Cardiac muscle cell (in vitro differentiated cells and primary cell): ENCODE measurements around the gene AMH. TPM values are rescaled to one million over a fixed set of nuclear protein-coding genes. Genes with fewer than 3 reads are reported as not detected.

ENCODE experiments used
- DNase-seq, 2 donors: peaks; one replicate each; pipeline versions ENCODE4 v3.0.0 to v3.0.0-alpha.2; 2010 to 2017; ENCODE audit warnings: low read depth in 1 of 2, low spot score in 1 of 2
- H3K27ac ChIP-seq: fragments of 200-600 bp; sonication (generic); 2 replicates; pipeline ENCODE4 v1.5.1; 2016
- H3K27me3 ChIP-seq: fragments of 200-600 bp; sonication (generic); 2 replicates; pipeline ENCODE4 v1.6.0; 2016; ENCODE audit warnings: control low read depth
- H3K36me3 ChIP-seq: fragments of 200-600 bp; sonication (generic); 2 replicates; pipeline ENCODE4 v1.5.1; 2016; ENCODE audit warnings: control low read depth
- H3K4me1 ChIP-seq: fragments of 200-600 bp; sonication (generic); 2 replicates; pipeline ENCODE4 v1.8.1; 2017; ENCODE audit warnings: low read depth, mild to moderate bottlenecking, mixed run types
- H3K4me3 ChIP-seq: fragments of 200-600 bp; sonication (generic); 2 replicates; pipeline ENCODE4 v1.5.1; 2016; ENCODE audit warnings: mild to moderate bottlenecking
- H3K9me3 ChIP-seq: fragments of 200-600 bp; sonication (generic); 2 replicates; pipeline ENCODE4 v1.5.1; 2017; ENCODE audit warnings: low read depth, mild to moderate bottlenecking, control low read depth
- polyA plus RNA-seq: library from polyadenylated mRNA; unstranded; fragments of >200 nt; fragmentation: Nextera tagmentation; extraction: Ambion mirVana; gene quantifications from 2 replicates; pipeline ENCODE4 v1.2.1, GENCODE V29; 2016
- total RNA-seq: library from RNA; depleted of rRNA; stranded (reverse); fragments of >200 nt; gene quantifications from 2 replicates; pipeline ENCODE4 v1.2.3, GENCODE V29; 2016
- TF ChIP-seq, protein P1 (sequence below): IDR thresholded peaks from 2 replicates; pipeline ENCODE4 v1.5.1; 2012; ENCODE audit warnings: low read depth, mild to moderate bottlenecking, low read length

The AMH gene
- total and polyA plus RNA-seq, 2 experiments from 2014 or later = 24.1 to 71.4 TPM

DNA sequence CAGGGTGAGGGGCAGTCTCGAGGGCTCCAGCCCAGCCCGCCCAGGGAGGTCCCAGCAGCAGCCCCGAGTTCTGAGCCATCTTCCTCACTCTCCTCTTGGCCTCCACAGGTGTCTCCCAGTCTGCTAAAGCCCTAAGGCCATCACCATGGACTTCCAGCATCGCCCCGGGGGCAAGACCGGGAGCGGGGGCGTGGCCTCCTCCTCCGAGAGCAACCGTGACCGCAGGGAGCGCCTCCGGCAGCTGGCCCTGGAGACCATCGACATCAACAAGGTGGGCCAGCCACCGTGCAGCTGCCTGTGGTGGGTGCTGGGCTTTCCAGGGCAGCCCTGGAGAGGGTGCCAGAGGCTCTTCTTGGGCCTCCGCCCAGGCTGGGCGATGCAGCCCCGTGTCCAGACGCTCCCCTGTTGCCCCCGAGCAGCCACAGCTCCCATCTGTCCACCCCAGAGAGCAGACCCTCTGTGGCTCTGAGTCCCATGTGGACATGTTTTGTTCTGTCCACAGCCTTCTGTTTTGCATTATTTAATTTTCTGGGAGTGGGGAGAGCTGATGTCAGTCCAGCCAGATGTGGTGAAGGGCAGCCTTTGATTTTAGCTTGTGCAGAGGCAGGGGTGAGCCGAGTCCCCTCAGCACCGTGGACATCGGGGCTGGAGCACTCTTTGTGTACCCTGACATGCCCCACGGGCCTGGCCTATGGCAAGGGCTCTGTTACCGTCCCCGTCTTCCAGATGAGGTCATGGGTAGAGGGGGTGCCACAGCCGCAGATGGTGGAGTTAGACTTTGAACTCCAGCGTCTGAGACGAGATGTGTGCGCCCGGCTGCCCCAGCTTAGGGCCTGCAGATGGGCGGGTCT lies 5.6 kb upstream of the AMH start:
- no peak overlapping the region for H3K4me3 ChIP-seq
- no peak for DNase-seq
- peaks cover 43% of the 10 kb centered on the region for H3K36me3 ChIP-seq
- no peaks in the 10 kb centered on the region for H3K27me3 ChIP-seq
- H3K4me1 ChIP-seq = peaks cover 20% of the 10 kb centered on the region
- H3K9me3 ChIP-seq = no peaks in the 10 kb centered on the region
- no peak overlapping the region for H3K27ac ChIP-seq
- TF ChIP-seq, protein P1, sequence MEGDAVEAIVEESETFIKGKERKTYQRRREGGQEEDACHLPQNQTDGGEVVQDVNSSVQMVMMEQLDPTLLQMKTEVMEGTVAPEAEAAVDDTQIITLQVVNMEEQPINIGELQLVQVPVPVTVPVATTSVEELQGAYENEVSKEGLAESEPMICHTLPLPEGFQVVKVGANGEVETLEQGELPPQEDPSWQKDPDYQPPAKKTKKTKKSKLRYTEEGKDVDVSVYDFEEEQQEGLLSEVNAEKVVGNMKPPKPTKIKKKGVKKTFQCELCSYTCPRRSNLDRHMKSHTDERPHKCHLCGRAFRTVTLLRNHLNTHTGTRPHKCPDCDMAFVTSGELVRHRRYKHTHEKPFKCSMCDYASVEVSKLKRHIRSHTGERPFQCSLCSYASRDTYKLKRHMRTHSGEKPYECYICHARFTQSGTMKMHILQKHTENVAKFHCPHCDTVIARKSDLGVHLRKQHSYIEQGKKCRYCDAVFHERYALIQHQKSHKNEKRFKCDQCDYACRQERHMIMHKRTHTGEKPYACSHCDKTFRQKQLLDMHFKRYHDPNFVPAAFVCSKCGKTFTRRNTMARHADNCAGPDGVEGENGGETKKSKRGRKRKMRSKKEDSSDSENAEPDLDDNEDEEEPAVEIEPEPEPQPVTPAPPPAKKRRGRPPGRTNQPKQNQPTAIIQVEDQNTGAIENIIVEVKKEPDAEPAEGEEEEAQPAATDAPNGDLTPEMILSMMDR = no peak

DNA sequence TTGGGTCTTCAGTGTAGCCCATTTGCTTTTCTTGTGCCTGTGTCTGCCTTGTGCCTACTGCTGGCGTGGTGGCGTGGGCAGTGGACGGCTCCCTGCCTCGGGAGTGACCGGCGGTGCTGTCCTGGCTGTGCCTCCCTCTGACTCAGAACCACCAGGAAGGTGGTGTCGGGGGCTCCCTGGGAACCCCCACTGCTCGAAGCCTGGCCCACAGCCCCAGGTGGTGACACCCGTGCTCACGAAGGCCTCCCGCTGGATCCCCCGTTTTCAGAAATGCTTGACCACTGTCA lies 5.1 kb upstream of the AMH start:
- Histone ChIP-seq H3K36me3 (peaks cover 43% of the 10 kb centered on the region), H3K4me3 (no peak overlapping the region)
- no peak for DNase-seq

DNA sequence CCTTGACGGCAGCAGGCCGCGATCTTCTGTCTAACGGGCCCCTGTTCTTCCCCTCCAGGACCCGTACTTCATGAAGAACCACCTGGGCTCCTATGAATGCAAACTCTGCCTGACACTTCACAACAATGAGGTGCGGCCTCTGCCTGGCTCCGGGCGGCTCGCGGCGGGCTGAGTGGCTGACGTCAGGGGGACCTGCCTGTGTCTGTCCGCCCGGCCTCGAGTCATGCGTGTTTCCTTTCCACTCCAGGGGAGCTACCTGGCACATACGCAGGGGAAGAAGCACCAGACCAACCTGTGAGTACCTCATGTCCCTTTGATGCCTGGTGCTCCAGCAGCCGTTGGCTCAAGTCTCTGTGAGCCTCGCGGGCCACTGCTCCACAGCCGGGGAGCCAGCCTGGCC lies 4.6 kb upstream of the AMH start:
- H3K36me3 ChIP-seq = peaks cover 43% of the 10 kb centered on the region
- no peaks in the 10 kb centered on the region for H3K9me3 ChIP-seq

More for the DNA sequence above, 5.1 kb upstream of the AMH start:
- H3K27ac ChIP-seq = no peak overlapping the region
- TF ChIP-seq, protein P1 = no peak
- peaks cover 14% of the 10 kb centered on the region for H3K4me1 ChIP-seq
- no peaks in the 10 kb centered on the region for H3K27me3 ChIP-seq
- no peaks in the 10 kb centered on the region for H3K9me3 ChIP-seq

DNA sequence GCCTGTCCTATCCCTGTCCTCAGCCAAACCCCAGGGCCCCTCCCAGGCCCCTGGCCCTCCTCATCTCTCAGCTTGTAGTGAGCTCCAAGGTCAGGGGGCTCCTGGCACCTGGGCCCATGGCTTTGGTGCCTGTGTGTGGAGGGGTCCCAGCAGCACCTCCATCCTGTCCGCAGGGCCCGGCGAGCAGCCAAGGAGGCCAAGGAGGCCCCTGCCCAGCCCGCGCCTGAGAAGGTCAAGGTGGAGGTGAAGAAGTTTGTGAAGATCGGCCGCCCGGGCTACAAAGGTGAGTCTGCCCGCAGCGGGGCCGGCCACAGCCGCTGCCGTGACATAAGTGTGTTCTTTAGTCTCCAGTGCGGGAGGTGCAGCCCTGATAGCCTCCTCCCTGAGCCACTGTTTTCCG lies 3.9 kb upstream of the AMH start:
- H3K4me1 ChIP-seq = peaks cover 2% of the 10 kb centered on the region
- H3K27me3 ChIP-seq = no peaks in the 10 kb centered on the region
- H3K36me3 ChIP-seq = peaks cover 43% of the 10 kb centered on the region
- TF ChIP-seq, protein P1 = no peak
- DNase-seq = no peak
- H3K4me3 ChIP-seq = no peak overlapping the region
- no peak overlapping the region for H3K27ac ChIP-seq
- H3K9me3 ChIP-seq = no peaks in the 10 kb centered on the region

More for the DNA sequence above, 4.6 kb upstream of the AMH start:
- Histone ChIP-seq H3K4me3 (no peak overlapping the region), H3K27ac (no peak overlapping the region), H3K4me1 (peaks cover 10% of the 10 kb centered on the region), H3K27me3 (no peaks in the 10 kb centered on the region)
- TF ChIP-seq, protein P1 = no peak
- no peak for DNase-seq

DNA sequence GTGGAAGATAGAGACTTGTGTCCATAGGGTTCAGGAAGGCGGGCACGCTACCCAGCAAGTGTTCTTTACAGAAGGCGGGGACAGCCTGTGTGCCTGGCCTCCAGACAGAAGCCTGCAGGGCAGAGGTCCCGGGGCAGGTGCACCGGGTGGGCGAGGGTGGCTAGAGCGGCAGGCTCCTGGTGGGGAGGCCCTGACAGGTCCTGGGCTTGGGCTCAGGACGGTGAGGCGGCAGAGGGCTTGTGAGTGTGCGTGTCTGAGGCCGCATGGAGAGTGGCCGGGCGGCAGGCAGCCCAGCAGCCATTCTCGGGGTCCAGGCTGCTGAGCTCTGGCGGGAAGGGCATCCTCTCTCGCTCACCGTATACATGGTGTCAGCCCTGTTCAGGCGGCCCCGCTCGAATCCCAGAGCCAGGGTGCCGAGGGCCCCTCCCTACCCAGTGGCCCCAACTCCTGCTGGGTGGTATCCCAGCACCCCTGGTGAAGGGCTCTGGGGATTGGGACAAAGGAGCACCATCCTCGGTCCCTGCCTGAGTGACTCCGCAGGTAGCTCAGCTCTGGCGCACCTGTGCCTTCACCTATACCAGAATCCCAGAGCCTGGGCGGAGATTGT lies 3.0 kb upstream of the AMH start:
- no peak for DNase-seq
- H3K27ac ChIP-seq = no peak overlapping the region
- TF ChIP-seq, protein P1 = no peak
- peaks cover 6% of the 10 kb centered on the region for H3K27me3 ChIP-seq
- H3K9me3 ChIP-seq = no peaks in the 10 kb centered on the region
- no peaks in the 10 kb centered on the region for H3K4me1 ChIP-seq
- H3K36me3 ChIP-seq = peaks cover 43% of the 10 kb centered on the region
- no peak overlapping the region for H3K4me3 ChIP-seq
